K562 (cell line): ENCODE measurements around the gene SPPL3. TPM values are rescaled to one million over a fixed set of nuclear protein-coding genes. Genes with fewer than 3 reads are reported as not detected.

Experiments used
- CREM ChIP-seq: IDR thresholded peaks from 2 replicates; pipeline ENCODE4 v1.6.1; 2014; ENCODE audit warnings: antibody characterized with exemption, low read depth
- DDX20 ChIP-seq: fragments of 450-650 bp; IDR thresholded peaks from 2 replicates; pipeline ENCODE4 v1.6.1; 2016; ENCODE audit warnings: missing genetic modification characterization, low read depth, mild to moderate bottlenecking, missing compliant biosample characterization, moderate library complexity
- ELF2 ChIP-seq: fragments of 250-450 bp; sonication (Bioruptor Pico); IDR thresholded peaks from 2 replicates; pipeline ENCODE4 v1.5.0; 2021; ENCODE audit warnings: mild to moderate bottlenecking
- GATAD2B ChIP-seq: fragments of 450-650 bp; IDR thresholded peaks from 2 replicates; pipeline ENCODE4 v1.6.1; 2017; ENCODE audit warnings: mild to moderate bottlenecking, borderline replicate concordance
- HDAC6 ChIP-seq: IDR thresholded peaks from 2 replicates; pipeline ENCODE4 v1.6.1; 2012; ENCODE audit warnings: low read depth, mild to moderate bottlenecking, control low read depth, inconsistent platforms, low read length, moderate library complexity
- HSF4 ChIP-seq: fragments of 250-450 bp; sonication (Bioruptor Pico); IDR thresholded peaks from 2 replicates; pipeline ENCODE4 v2.1.2; 2022; ENCODE audit warnings: mild to moderate bottlenecking, moderate library complexity, borderline replicate concordance
- KAT2B ChIP-seq: IDR thresholded peaks from one replicate; pipeline ENCODE4 v1.6.1; 2012; ENCODE audit warnings: low read depth, mild to moderate bottlenecking, control low read depth, inconsistent platforms, low read length, moderate library complexity
- NCOA4 ChIP-seq: fragments of 450-650 bp; IDR thresholded peaks from 2 replicates; pipeline ENCODE4 v1.6.1; 2018; ENCODE audit warnings: mild to moderate bottlenecking; ENCODE audit not compliant: partially characterized antibody
- NR1H2 ChIP-seq: sonication (generic); formaldehyde crosslinking; IDR thresholded peaks from 2 replicates; pipeline ENCODE4 v1.4.0; 2020; ENCODE audit warnings: mild to moderate bottlenecking, missing genetic modification reagents
- NR3C1 ChIP-seq: sonication (generic); formaldehyde crosslinking; IDR thresholded peaks from 2 replicates; pipeline ENCODE4 v1.8.1; 2022; ENCODE audit warnings: missing genetic modification reagents
- PHB2 ChIP-seq: fragments of 450-650 bp; IDR thresholded peaks from 2 replicates; pipeline ENCODE4 v1.6.1; 2017; ENCODE audit warnings: low read depth
- POLR3A ChIP-seq: IDR thresholded peaks from 2 replicates; pipeline ENCODE4 v1.6.1; 2011; ENCODE audit warnings: borderline replicate concordance, mild to moderate bottlenecking, moderate library complexity; ENCODE audit not compliant: insufficient read length, insufficient read depth; ENCODE audit errors: extremely low read depth
- POLR3G ChIP-seq: IDR thresholded peaks from 2 replicates; pipeline ENCODE4 v1.6.1; 2011; ENCODE audit not compliant: insufficient read length, insufficient replicate concordance; ENCODE audit errors: extremely low read depth
- TAF9B ChIP-seq: fragments of 450-650 bp; IDR thresholded peaks from 2 replicates; pipeline ENCODE4 v1.6.1; 2018; ENCODE audit warnings: mild to moderate bottlenecking; ENCODE audit not compliant: partially characterized antibody
- TARDBP ChIP-seq: fragments of 450-650 bp; IDR thresholded peaks from 2 replicates; pipeline ENCODE4 v1.6.1; 2016
- TSC22D4 ChIP-seq: fragments of 450-650 bp; IDR thresholded peaks from 2 replicates; pipeline ENCODE4 v1.6.1; 2016; ENCODE audit warnings: missing genetic modification characterization, missing biosample characterization, control low read depth
- ZBTB7A ChIP-seq: IDR thresholded peaks from 2 replicates; pipeline ENCODE4 v1.6.1; 2011; ENCODE audit warnings: low read depth, mild to moderate bottlenecking, low read length, moderate library complexity, borderline replicate concordance; ENCODE audit not compliant: control insufficient read depth
- ZFX ChIP-seq: sonication (generic); formaldehyde crosslinking; IDR thresholded peaks from 2 replicates; pipeline ENCODE4 v1.8.0; 2022; ENCODE audit warnings: mild to moderate bottlenecking, missing genetic modification reagents, moderate library complexity
- ZNF232 ChIP-seq: sonication (generic); formaldehyde crosslinking; IDR thresholded peaks from 2 replicates; pipeline ENCODE4 v1.8.0; 2022; ENCODE audit warnings: mild to moderate bottlenecking, missing genetic modification reagents
- polyA plus RNA-seq, 8 experiments: library from polyadenylated mRNA; depleted of rRNA in 4 of 8; stranded (reverse) in 5 of 8; unstranded in 3 of 8; fragments of >200 nt; fragmentation: Nextera tagmentation in 2 of 8; fragmentation: Illumina TruSeq in 1 of 8; extraction: Ambion mirVana in 2 of 8; extraction: Trizol in 1 of 8; gene quantifications; 2 replicates each; pipeline versions ENCODE4 v1.2.1 to v1.2.3, GENCODE V29; 2011 to 2014; ENCODE audit warnings: inconsistent platforms in 1 of 8, missing spikeins in 1 of 8
- total RNA-seq, 7 experiments: library from RNA; depleted of rRNA in 6 of 7; stranded (reverse); fragments of >200 nt in 6 of 7; fragmentation: Illumina TruSeq in 2 of 7; extraction: Trizol in 2 of 7; gene quantifications; 2 replicates each; pipeline versions ENCODE4 v1.2.1 to v1.2.3, GENCODE V29; 2011 to 2021; ENCODE audit warnings: low replicate concordance in 1 of 7
- TF ChIP-seq, protein P1 (sequence below): fragments of 450-650 bp; IDR thresholded peaks from 2 replicates; pipeline ENCODE4 v1.6.1; 2016; ENCODE audit warnings: mild to moderate bottlenecking, moderate library complexity

Gene SPPL3
- total and polyA plus RNA-seq, 9 of the 15 experiments (the other 6 are each of a cell fraction or from before 2014, with no cell fraction given) = 2.9 to 32.1 (median 7.1) TPM

DNA sequence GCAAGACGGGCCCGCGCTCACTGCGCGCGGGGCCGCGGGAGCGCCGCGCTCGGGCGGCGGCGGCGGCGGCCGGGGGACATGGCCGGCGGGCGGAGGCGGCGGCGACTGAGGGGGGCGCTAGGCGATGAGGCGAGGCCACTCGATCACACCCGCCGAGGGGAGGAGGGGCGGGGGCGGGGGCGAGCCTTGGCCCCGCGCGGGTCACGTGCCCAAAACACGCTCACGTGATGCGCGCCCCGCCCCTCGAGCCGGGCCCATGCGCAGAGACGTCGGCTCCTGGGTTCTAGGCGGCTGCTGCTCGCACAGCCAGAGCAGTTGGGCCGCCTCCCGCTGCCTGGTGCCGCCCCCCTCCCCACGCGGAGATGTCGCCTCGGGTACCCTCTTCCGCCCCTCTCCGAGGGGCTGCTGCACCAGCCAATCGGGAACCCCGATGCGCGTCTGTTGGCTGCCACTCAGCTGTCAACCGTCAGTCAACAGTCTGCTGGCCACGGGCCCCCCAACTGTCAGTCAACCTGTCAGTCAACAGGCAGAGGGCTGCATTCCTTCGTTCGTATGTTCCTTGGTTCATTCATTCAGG, at the start of gene SPPL3 (continued):
- TF ChIP-seq ZBTB7A = peak; percentile 57; the same call in 1 of the 2 replicates
- TF ChIP-seq POLR3G = no peak
- no peak for TF ChIP-seq NR1H2 (CRISPR knock-in tag)
- TF ChIP-seq HSF4 (CRISPR knock-in tag) = no peak
- no peak for TF ChIP-seq PHB2
- TF ChIP-seq TAF9B = no peak
- no peak for TF ChIP-seq NCOA4
- TF ChIP-seq, protein P1, sequence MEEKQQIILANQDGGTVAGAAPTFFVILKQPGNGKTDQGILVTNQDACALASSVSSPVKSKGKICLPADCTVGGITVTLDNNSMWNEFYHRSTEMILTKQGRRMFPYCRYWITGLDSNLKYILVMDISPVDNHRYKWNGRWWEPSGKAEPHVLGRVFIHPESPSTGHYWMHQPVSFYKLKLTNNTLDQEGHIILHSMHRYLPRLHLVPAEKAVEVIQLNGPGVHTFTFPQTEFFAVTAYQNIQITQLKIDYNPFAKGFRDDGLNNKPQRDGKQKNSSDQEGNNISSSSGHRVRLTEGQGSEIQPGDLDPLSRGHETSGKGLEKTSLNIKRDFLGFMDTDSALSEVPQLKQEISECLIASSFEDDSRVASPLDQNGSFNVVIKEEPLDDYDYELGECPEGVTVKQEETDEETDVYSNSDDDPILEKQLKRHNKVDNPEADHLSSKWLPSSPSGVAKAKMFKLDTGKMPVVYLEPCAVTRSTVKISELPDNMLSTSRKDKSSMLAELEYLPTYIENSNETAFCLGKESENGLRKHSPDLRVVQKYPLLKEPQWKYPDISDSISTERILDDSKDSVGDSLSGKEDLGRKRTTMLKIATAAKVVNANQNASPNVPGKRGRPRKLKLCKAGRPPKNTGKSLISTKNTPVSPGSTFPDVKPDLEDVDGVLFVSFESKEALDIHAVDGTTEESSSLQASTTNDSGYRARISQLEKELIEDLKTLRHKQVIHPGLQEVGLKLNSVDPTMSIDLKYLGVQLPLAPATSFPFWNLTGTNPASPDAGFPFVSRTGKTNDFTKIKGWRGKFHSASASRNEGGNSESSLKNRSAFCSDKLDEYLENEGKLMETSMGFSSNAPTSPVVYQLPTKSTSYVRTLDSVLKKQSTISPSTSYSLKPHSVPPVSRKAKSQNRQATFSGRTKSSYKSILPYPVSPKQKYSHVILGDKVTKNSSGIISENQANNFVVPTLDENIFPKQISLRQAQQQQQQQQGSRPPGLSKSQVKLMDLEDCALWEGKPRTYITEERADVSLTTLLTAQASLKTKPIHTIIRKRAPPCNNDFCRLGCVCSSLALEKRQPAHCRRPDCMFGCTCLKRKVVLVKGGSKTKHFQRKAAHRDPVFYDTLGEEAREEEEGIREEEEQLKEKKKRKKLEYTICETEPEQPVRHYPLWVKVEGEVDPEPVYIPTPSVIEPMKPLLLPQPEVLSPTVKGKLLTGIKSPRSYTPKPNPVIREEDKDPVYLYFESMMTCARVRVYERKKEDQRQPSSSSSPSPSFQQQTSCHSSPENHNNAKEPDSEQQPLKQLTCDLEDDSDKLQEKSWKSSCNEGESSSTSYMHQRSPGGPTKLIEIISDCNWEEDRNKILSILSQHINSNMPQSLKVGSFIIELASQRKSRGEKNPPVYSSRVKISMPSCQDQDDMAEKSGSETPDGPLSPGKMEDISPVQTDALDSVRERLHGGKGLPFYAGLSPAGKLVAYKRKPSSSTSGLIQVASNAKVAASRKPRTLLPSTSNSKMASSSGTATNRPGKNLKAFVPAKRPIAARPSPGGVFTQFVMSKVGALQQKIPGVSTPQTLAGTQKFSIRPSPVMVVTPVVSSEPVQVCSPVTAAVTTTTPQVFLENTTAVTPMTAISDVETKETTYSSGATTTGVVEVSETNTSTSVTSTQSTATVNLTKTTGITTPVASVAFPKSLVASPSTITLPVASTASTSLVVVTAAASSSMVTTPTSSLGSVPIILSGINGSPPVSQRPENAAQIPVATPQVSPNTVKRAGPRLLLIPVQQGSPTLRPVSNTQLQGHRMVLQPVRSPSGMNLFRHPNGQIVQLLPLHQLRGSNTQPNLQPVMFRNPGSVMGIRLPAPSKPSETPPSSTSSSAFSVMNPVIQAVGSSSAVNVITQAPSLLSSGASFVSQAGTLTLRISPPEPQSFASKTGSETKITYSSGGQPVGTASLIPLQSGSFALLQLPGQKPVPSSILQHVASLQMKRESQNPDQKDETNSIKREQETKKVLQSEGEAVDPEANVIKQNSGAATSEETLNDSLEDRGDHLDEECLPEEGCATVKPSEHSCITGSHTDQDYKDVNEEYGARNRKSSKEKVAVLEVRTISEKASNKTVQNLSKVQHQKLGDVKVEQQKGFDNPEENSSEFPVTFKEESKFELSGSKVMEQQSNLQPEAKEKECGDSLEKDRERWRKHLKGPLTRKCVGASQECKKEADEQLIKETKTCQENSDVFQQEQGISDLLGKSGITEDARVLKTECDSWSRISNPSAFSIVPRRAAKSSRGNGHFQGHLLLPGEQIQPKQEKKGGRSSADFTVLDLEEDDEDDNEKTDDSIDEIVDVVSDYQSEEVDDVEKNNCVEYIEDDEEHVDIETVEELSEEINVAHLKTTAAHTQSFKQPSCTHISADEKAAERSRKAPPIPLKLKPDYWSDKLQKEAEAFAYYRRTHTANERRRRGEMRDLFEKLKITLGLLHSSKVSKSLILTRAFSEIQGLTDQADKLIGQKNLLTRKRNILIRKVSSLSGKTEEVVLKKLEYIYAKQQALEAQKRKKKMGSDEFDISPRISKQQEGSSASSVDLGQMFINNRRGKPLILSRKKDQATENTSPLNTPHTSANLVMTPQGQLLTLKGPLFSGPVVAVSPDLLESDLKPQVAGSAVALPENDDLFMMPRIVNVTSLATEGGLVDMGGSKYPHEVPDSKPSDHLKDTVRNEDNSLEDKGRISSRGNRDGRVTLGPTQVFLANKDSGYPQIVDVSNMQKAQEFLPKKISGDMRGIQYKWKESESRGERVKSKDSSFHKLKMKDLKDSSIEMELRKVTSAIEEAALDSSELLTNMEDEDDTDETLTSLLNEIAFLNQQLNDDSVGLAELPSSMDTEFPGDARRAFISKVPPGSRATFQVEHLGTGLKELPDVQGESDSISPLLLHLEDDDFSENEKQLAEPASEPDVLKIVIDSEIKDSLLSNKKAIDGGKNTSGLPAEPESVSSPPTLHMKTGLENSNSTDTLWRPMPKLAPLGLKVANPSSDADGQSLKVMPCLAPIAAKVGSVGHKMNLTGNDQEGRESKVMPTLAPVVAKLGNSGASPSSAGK = peak; percentile 69
- TF ChIP-seq ZFX (CRISPR knock-in tag) = peak; percentile 67
- TF ChIP-seq TSC22D4 = no peak
- no peak for TF ChIP-seq KAT2B
- TF ChIP-seq ELF2 = no peak
- TF ChIP-seq CREM = peak; percentile 63
- no peak for TF ChIP-seq DDX20
- no peak for TF ChIP-seq NR3C1 (CRISPR knock-in tag)
- TF ChIP-seq ZNF232 = no peak
- no peak for TF ChIP-seq HDAC6
- TF ChIP-seq TARDBP = no peak
- TF ChIP-seq POLR3A = no peak
- TF ChIP-seq GATAD2B = 0 out of 2 replicates have a peak, but pooled peaks have one; percentile 70
